Nucleus accumbens (tissue), 56 donors: ENCODE results near the gene PCNX2.

Experiments used
- DNase-seq, 56 donors: peaks; one replicate each; lab custom pipeline; 2025; lab: John Stamatoyannopoulos, UW

Gene PCNX2, protein sequence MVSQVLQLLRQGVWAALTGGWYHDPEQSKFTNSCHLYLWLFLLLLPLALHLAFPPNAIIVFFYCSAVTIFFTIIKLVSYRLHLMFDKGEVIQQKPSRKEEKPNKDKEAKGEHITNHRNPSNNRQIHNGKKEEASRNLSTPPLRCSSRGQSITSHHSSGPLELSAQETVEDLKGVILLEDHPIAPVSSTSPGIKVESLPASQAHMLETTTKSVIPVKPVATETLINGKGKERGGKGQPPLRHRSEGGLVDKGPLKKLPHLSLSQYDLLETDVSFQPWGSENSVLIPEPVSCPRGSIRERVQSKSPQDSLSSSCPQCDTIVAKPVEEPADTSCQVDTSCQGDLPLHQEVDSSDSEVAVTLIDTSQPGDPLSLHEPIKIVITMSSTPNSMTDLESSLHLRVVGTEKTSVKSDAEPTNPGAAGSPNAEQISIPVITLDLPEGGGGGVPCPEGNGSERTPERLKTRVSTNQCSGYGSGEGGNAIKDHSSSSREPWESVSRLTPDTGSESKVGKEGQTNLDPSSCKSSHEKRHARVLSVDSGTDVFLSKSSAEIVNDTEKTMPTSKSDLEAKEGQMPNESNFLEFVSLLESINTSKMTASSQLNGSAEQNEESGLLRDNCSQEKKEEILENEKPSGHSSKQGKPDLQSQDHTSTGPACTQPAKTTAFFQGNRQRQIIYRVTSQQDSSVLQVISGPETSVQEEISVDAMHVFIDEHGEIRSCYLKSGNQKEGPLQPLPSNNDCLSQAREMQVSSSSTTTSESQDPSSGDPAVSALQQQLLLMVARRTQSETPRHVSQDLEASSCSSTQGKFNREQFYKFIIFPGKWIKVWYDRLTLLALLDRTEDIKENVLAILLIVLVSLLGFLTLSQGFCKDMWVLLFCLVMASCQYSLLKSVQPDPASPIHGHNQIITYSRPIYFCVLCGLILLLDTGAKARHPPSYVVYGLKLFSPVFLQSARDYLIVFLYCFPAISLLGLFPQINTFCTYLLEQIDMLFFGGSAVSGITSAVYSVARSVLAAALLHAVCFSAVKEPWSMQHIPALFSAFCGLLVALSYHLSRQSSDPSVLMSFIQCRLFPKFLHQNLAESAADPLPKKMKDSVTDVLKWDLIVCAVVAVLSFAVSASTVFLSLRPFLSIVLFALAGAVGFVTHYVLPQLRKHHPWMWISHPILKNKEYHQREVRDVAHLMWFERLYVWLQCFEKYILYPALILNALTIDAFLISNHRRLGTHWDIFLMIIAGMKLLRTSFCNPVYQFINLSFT (N-terminal part only)

DNA sequence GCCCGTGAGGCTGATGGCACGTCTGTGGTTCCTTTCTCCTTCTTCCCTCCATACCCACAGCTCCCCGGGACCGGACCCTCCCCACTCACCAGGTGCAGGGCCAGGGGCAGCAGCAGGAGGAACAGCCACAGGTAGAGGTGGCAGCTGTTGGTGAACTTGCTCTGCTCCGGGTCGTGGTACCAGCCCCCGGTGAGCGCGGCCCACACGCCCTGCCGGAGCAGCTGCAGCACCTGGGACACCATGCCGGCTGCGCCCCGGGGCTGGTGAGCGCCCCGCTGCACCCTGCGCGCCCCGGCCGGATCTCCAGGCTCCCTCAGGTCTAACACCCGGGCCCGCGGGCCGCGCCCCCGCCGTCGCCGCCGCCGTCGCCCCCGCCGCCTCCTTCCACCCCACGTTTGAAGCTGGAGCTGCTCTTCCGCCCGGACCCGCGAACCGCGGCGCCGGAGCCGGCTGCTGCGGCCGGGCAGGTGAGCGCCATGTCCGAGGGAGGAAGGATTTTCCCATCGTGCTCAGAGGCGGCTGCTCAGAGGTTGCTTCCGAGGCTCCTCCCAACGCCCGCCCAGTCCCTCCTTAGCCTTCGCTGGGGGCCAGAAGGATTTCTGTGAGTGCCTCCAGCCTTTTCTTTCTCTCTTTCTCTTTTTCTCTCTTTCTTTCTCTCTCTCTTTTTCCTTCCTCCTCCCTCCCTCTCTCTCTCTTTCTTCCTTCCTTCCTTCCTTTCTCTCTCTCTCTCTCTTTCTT, at the start of gene PCNX2:
Gene PCNX2, minus strand, starts transcription at position 489 of the 738 bp plus-strand sequence. Its CDS starts 247 bp downstream, at position 242.
- DNase-seq: peak in 44 of 56 donors; percentile 3 to 79 (median 38)

DNA sequence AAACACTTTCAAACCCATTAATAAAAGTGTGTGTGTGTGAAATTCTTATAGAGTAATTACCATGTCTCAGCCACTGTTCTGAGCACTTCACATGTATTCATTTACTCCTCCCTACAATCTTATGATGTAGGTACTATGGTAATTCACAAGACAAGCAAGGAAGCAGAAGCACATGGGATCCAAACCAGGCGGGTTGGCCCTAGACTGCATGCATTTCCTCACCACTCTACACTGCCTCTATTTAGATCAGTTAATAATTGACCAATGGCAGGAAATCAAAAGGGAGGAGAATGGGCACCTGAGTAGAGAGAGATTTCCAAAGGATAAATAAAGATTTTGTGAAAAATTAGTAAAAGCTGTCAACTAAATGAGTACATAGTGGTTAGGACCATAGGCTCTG, 47.7 kb upstream of the PCNX2 start:
- DNase-seq: no peak

DNA sequence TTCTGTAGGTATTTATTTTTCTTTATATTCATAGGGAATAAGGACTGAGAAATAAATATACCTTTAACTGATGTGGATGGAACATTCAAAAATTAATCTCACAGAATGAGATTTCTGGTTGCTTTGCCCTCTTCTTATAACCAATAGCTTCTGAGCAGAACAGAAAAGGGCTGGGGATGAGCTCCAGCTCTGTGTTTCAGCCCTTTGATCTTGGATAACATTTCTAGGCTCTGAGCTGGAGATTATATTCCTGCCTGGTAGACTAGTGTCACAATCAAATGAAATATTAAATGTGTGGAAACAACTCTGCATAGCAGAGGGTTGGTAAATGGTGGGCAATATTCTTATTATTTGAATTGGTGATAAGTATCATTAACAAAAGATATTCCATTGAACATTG, 46.6 kb upstream of the PCNX2 start:
- DNase-seq: no peak

DNA sequence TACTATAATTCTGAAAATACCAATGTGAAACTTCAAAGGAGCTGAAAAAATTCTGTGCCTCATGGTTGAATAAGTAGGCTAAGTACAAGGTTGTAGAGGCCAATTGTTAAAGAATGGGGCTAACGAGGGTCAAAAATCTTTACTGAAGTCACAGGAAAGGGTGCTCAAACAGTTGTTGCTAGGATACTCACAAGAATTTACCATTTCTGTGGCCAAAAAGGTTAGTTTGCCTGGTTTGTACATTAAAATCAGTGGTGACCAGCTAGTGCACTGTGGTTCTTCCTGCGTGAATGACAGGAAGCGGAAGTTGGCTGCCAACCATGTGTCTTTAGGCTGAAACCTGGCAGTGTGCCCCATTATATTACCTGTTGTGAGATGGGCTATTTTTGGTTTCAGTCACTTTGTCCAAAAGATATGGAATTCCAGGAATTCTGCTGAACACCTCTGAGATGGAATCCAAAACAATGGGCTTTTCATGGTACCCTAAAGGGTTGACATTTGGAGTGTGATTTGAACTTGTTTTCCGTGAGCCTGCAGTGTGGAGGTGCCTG, 45.5 kb upstream of the PCNX2 start:
- DNase-seq: no peak

DNA sequence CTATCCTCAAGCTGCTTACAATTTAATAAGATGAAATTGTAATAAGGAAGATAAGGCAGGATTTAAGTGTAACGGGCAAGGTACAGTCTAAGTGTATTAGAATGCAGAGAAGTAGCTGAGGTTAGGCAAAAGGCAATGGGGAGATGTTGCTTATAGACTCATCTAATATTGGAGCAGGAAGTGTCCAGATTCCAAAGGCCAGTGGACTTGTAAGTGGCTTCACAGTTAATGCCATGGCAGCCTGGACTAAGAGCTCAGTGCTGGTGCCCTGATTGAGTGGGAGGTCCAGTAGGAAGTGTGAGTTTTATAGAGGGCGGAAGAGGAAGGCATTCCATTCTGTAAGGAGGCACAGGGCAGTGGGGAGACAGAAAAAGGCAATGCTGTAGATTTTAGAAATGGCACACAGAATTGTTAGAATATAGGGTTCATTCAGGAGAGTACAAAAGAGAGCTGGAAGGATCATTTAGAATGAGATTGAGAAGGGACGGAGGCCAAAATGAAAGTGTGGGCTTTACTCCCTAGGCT, 44.6 kb upstream of the PCNX2 start:
- no peak for DNase-seq

DNA sequence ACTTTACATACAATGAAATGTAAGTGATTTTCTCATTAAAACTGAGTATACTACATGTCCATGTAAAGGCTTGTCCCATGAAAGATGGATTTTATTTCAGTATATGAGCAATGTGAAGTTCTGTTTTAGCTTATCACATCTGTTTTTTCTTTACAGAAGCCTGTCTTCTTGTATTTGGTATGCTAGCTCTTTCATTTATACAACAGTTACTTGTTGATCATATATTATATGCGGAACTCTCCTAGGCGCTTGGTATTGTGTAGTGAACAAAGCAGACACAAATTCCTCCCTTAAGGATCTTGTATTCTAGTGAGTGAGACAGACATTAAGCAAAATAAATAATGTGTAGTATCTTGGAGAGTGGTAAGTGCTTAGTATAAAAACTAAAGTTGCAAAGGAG, 42.6 kb upstream of the PCNX2 start:
- DNase-seq: no peak

DNA sequence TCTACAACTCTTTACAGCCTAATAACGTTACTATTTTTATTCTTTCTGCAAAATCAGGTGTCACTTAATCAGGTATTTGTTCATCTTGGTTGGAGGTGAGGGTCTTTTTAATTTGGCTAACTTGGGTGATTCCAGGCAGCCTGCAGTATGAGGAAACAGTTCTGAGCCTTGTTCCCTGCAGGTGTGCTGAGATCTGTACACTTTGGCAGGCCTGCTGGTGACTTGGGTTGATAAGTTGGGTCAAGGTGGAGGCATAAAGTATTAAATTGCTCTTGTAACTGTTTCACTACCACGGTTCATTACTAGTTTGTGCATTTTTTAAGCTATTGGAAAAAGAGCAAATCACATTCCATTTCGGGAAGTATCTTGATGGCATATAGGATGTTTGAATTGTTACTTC, 42.0 kb upstream of the PCNX2 start:
- no peak for DNase-seq

DNA sequence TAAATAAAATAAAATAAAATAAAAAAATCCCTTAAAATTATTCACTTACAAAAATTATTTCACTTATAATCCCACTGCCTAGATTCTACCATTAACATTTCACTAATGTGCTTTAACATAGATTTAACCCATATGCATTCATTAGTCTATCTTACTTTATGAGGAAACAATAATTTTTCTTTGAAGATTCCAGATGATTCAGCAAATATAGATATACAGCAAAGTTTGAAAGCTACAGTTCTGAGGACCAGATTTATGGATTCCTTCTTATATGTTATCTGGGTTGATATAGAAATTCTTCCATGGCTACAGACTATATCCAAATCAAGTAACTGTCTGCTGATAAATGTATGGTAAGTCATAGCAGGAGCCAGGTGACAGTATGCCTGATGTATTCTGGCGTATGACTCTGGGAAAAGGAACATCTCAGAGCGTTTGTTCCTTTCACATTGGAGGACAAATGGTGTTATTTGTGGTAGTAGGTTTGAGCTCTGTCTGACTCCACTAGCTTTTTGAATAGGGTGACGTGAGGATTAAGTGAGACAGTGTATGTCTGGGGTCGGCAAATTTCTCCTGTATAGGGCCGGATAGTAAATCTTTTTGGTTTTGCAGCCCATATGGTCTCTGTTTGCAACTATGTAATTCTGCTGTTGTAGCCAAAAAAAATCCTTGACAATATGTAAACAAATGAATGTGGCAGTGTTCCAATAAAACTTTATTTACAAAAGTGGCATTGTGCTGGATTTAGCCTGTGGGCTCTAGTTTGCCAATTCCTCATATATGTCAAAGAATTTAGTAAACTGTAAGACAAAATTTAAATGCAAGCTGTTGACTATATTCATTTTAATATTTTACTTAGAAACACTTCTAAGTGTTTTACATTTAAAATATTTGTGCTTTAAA, 41.3 kb upstream of the PCNX2 start:
- DNase-seq: no peak

DNA sequence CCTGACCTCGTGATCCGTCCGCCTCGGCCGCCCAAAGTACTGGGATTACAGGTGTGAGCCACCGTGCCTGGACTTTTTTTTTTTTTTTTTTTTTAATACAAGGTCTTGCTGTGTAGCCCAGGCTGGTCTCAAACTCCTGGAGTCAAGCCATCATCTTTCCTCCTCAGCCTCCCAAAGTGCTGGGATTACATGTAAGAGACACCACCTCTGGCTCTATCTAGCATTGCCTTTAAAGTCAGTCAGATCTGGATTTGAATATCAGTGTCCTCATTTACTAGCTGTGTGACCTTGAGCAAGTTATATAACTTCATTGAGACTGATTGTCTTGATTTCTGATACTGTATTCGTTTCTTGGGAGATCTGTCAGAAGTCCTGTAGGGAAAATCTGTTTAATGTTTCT, 38.6 kb upstream of the PCNX2 start:
- DNase-seq: no peak

DNA sequence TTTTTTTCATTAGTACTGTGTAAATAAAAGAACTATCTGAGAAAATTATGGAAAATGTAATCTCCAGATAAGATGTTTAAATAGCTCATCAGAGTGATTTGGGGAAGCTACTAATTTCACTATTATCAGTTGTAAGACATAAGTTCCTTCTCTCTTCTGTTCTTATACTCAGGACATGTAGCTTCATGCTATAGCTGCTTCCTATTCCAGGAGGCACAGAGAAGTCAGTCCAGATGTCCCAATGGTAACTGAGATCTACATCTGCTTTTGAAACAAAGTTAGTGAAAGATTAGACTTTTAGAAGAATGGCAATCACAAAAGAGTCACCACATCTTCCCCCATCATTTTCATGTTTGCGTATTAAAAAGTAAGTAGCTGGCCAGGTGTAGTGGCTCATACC, 37.6 kb upstream of the PCNX2 start:
- DNase-seq: no peak

DNA sequence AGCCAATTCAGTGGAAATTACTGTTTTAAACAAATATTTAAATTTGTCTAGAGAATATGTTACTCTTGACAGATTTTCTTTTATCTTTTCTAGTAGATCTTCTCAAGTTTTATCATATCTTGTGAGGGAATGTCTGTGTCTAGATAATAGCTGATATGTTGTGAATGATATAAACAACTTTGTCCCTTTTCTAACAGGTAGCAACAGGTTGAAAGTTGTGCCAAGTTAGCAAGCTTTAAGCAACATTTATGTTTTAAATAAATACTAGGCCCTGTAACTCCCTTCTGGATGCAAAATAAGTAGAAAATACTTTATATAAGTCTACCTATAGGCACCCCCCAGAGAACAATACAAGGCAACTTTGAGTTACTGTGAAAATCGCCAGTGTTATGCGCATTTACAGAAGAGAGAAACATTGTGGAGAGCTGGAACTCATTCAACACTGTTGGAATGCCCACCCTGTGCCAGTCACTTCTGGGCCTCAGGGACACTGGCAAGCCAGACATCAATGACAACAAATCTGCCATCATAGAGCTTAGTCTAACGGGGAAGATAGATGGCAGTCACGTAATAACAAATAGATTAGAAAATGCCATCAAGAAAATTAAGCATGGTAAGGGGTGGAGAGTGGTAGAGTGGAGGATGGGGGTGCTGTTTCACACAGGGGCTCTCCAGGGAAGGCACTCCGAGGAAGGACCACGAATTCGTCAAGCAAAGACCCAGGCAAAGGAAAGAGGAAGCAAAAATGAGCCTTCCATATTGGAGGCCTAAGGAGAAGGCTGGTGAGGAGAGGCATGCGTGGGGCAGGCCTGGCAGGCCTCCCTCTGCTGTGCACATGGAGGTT, 36.4 kb upstream of the PCNX2 start:
- no peak for DNase-seq

DNA sequence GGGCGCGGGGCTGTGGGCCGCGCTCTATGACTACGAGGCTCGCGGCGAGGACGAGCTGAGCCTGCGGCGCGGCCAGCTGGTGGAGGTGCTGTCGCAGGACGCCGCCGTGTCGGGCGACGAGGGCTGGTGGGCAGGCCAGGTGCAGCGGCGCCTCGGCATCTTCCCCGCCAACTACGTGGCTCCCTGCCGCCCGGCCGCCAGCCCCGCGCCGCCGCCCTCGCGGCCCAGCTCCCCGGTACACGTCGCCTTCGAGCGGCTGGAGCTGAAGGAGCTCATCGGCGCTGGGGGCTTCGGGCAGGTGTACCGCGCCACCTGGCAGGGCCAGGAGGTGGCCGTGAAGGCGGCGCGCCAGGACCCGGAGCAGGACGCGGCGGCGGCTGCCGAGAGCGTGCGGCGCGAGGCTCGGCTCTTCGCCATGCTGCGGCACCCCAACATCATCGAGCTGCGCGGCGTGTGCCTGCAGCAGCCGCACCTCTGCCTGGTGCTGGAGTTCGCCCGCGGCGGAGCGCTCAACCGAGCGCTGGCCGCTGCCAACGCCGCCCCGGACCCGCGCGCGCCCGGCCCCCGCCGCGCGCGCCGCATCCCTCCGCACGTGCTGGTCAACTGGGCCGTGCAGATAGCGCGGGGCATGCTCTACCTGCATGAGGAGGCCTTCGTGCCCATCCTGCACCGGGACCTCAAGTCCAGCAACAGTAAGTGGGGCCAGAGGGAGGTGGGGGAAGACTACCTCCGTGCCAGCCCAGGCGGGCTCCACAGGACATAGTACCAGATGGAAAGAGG, 32.8 kb upstream of the PCNX2 start:
- peak in 10 of 56 donors; percentile 1 to 39 (median 6) for DNase-seq

DNA sequence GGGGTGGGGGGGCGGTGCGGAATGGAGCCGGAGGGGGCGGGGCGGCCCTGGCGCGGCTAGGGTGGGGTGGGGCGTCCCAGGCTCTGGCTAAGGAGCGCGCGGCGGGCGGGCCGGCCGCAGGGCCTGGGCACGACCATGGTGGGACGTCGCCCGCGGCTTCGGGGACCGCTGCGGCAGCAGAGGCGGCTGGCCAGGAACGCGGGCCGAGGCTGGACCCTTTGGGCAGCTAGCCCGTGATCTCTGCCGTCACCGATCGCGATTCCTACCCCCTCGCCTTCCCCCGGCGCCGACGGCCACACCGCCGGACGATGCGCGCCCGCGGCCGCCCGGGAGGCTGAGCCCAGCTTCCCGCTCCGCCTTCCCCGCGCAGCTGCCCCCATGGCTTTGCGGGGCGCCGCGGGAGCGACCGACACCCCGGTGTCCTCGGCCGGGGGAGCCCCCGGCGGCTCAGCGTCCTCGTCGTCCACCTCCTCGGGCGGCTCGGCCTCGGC, 32.2 kb upstream of the PCNX2 start, which contains the start of gene MAP3K21:
Gene MAP3K21, plus strand, starts transcription at position 74 of the 491 bp plus-strand sequence. Its CDS starts 305 bp downstream, at position 379.
- peak in 2 of 56 donors; percentile 9 to 39 for DNase-seq

DNA sequence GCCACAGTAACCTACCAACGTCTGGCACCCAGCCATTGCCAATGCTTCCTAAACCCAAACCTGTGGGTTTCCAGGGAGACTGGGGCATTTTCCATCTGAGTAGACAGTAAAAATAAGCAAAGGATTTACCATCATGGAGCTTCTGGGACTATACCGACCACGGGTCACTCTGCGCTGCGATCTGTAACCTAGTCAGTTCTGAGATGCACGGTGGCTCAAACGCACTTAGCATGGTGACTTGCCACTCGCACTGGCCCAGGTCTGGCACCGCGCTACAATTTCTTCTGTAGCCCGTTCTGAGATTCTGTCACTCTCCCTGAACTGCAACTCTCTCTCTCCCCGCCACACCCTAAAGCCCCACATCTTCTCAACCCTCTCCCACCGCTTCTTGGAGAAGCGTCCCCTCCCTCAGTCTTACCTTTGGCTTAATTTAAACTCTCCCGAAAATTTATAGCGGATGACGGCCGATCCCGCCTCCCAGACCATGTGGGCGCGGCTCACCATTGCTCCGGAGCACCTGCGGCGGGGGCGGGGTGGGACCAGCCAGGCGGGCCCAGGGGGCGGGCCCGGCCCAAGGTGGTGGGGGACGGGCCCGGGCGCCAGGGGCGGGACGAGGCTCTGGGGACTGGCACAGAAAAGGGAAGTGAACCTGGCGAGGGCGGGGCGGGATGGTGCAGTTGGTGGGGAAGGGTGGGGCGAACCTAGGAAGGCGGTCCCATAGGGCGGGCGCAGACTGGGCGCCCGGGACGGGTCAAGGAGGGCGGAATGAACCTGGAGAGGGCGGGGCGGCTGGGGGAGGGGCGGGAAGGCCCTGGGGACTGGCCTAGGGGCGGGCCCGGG, 31.5 kb upstream of the PCNX2 start:
- DNase-seq: peak in 48 of 56 donors; percentile 6 to 83 (median 40)

DNA sequence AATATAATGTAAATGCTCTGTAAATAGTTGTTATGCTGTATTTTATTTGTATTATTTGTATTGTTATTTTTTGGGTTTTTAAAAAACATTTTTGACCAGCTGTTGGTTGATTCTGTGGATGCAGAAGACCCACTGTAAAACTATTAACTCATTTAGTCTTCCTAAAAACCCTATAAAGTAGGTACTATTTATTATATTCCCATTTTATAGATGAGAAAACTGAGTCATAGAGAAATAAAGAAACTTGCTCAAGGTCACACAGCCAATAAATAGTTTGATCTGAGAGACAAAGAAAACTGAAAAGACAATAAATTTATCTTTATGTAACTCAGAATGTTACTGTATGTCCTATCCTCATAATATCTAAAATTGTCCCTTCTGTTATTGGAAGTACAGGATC, 30.8 kb upstream of the PCNX2 start:
- no peak for DNase-seq
